K562 (cell line): ENCODE results near the gene MOB3B.

ENCODE experiments used
- ADNP ChIP-seq: fragments of 200-800 bp; sonication (Bioruptor generic); IDR thresholded peaks from 2 replicates; pipeline ENCODE4 v1.6.1; 2016; ENCODE audit warnings: missing genetic modification characterization, missing compliant biosample characterization
- MAZ ChIP-seq, 2 experiments: fragments of 450-650 bp in 1 of 2; sonication (generic) in 1 of 2; formaldehyde crosslinking; IDR thresholded peaks in 1 of 2; conservative IDR thresholded peaks in 1 of 2; 2 replicates each; pipeline versions ENCODE4 v1.4.0 to v1.5.0; 2020; ENCODE audit warnings: mild to moderate bottlenecking in 1 of 2, missing genetic modification reagents in 1 of 2
- NFE2L1 ChIP-seq: fragments of 450-650 bp; IDR thresholded peaks from 2 replicates; pipeline ENCODE4 v1.6.1; 2016; ENCODE audit warnings: missing genetic modification characterization, low read depth, mild to moderate bottlenecking, missing compliant biosample characterization, moderate library complexity, borderline replicate concordance
- ZBTB49 ChIP-seq: sonication (generic); formaldehyde crosslinking; IDR thresholded peaks from 2 replicates; pipeline ENCODE4 v1.8.0; 2022; ENCODE audit warnings: missing genetic modification reagents, mild to moderate bottlenecking, borderline replicate concordance

- TF ChIP-seq ZBTB49 (no peak), NFE2L1 (no peak), ADNP (tag) (no peak), MAZ (CRISPR knock-in tag; conservative IDR thresholded peaks at IDR 0.05 in 1 of 2, IDR thresholded peaks at IDR 0.05 in 1 of 2) (no peak)
These were observed 189.8 kb downstream of the MOB3B start for GRCh38 chr9:27339661-27340284.
